Activated CD8-positive, alpha-beta T cell treated with anti-CD3 and anti-CD28 coated beads for 36 hours (primary cell): Measurements from ENCODE around the gene STRIP1. TPM values are rescaled to one million over a fixed set of nuclear protein-coding genes. Genes with fewer than 3 reads are reported as not detected.

ENCODE experiments used
- ATAC-seq: fragments of 200-7000 bp; cut with Tn5 transposase; one replicate; pipeline ENCODE4 v1.10.0; 2021; ENCODE audit warnings: mild to moderate bottlenecking, moderate library complexity
- CTCF ChIA-PET: fragments of 350-600 bp; sonication (Branson Sonifier 250); formaldehyde crosslinking; loops from one replicate; lab custom pipeline; 2021; ENCODE audit warnings: antibody characterized with exemption; lab: Charles Lee
- POLR2A ChIA-PET: fragments of 350-600 bp; sonication (Branson Sonifier 250); formaldehyde crosslinking; loops from one replicate; lab custom pipeline; 2021; ENCODE audit warnings: antibody characterized with exemption; lab: Charles Lee
- DNase-seq: peaks from one replicate; pipeline ENCODE4 v3.0.0-alpha.2; 2020
- H3K27ac Mint-ChIP-seq: one replicate; pipeline ENCODE4 v1.8.0; 2021; ENCODE audit warnings: mild to moderate bottlenecking, mixed read lengths
- H3K27me3 Mint-ChIP-seq: one replicate; pipeline ENCODE4 v1.8.0; 2021; ENCODE audit warnings: mixed read lengths
- H3K36me3 Mint-ChIP-seq: one replicate; pipeline ENCODE4 v1.8.0; 2021; ENCODE audit warnings: low read depth, mixed read lengths
- H3K4me1 Mint-ChIP-seq: one replicate; pipeline ENCODE4 v1.8.0; 2021; ENCODE audit warnings: low read depth, mixed read lengths
- H3K4me3 Mint-ChIP-seq: one replicate; pipeline ENCODE4 v1.8.0; 2021; ENCODE audit warnings: mild to moderate bottlenecking, moderate library complexity, mixed read lengths
- H3K9me3 Mint-ChIP-seq: one replicate; pipeline ENCODE4 v1.8.0; 2021; ENCODE audit warnings: mixed read lengths
- intact Hi-C: fragments of 100-400 bp; cut with micrococcal nuclease; formaldehyde crosslinking; loops from one replicate; pipeline ENCODE4 v1.10.0; 2022
- total RNA-seq, 2 experiments: library from RNA; stranded (reverse); gene quantifications; one replicate each; pipeline ENCODE4 v1.2.3, GENCODE V29; 2021
- TF ChIP-seq, protein P1 (sequence below): fragments of 200-600 bp; IDR thresholded peaks from one replicate; pipeline ENCODE4 v1.8.0; 2022; ENCODE audit warnings: antibody characterized with exemption, mild to moderate bottlenecking

STRIP1 gene
- total RNA-seq, 2 experiments from 2014 or later: 24.6 to 24.8 TPM

DNA sequence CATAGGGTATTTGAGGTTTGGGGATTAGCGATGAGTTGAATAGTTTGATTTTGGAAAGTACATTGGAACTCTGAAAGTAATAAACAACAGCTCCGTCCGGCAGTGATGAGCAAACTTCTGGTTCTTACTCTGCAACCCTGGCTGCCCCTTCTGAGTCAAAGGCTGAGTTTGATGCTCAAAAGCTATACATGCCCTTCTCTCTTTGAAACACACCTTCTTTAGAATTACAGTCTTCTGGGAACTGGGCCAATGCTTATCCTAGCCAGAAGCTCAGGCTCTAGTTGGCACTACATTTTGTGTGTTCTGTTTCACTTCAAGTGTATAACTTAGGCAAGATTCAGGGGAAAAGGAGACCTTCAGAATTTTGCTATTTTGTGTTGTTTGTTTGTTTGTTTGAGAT is 40.5 kb upstream of the STRIP1 start:
- H3K4me1 Mint-ChIP-seq: peaks cover 21% of the 10 kb centered on the region
- no peaks in the 10 kb centered on the region for H3K9me3 Mint-ChIP-seq
- intact Hi-C loops: no loop called here
- ChIA-PET CTCF (interaction anchor here (0.7 to 3.0 kb wide), 5 partner anchors 8 to 217 kb away, joined by 3 to 37 read pairs (median 4); partner anchors contain the start of gene AHCYL1), POLR2A (interaction anchor here (1.1 kb wide), 1 partner anchor 217 kb away, joined by 3 read pairs; no protein-coding TSS in a partner anchor)
- peaks cover 7% of the 10 kb centered on the region for H3K36me3 Mint-ChIP-seq
- H3K4me3 Mint-ChIP-seq: no peak overlapping the region
- TF ChIP-seq, protein P1, sequence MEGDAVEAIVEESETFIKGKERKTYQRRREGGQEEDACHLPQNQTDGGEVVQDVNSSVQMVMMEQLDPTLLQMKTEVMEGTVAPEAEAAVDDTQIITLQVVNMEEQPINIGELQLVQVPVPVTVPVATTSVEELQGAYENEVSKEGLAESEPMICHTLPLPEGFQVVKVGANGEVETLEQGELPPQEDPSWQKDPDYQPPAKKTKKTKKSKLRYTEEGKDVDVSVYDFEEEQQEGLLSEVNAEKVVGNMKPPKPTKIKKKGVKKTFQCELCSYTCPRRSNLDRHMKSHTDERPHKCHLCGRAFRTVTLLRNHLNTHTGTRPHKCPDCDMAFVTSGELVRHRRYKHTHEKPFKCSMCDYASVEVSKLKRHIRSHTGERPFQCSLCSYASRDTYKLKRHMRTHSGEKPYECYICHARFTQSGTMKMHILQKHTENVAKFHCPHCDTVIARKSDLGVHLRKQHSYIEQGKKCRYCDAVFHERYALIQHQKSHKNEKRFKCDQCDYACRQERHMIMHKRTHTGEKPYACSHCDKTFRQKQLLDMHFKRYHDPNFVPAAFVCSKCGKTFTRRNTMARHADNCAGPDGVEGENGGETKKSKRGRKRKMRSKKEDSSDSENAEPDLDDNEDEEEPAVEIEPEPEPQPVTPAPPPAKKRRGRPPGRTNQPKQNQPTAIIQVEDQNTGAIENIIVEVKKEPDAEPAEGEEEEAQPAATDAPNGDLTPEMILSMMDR: no peak
- H3K27ac Mint-ChIP-seq: no peak overlapping the region
- DNase-seq (no peak), ATAC-seq (no peak)
- no peaks in the 10 kb centered on the region for H3K27me3 Mint-ChIP-seq

DNA sequence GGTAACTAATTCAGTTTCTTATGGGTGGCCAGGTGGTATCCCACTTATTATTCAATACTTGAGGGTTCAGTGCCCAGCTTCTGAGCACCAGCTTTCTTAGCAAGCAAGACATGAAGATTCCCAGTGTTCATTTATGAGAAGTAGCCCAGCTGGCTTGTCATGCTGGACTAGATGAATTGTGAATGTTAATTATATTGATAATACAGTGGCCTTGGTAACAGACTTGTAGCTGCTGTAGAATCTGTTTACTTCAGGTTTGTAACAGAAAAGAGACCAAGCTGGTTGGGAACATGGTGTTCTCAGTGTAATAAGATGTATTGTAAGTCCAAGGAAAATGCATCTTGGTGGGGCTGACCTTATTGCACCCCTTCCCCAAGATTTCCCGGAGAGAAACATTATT is 39.8 kb upstream of the STRIP1 start:
- intact Hi-C loops: no loop called here
- Mint-ChIP-seq H3K36me3 (peaks cover 7% of the 10 kb centered on the region), H3K27ac (no peak overlapping the region), H3K27me3 (no peaks in the 10 kb centered on the region), H3K4me1 (peaks cover 18% of the 10 kb centered on the region), H3K9me3 (no peaks in the 10 kb centered on the region), H3K4me3 (no peak overlapping the region)
- ChIA-PET CTCF (interaction anchor here (1.5 to 3.0 kb wide), 4 partner anchors 9 to 221 kb away, joined by 3 to 37 read pairs (median 4); partner anchors contain the start of gene AHCYL1), POLR2A (no interaction called here)
- TF ChIP-seq, protein P1: no peak
- ATAC-seq: no peak
- no peak for DNase-seq

DNA sequence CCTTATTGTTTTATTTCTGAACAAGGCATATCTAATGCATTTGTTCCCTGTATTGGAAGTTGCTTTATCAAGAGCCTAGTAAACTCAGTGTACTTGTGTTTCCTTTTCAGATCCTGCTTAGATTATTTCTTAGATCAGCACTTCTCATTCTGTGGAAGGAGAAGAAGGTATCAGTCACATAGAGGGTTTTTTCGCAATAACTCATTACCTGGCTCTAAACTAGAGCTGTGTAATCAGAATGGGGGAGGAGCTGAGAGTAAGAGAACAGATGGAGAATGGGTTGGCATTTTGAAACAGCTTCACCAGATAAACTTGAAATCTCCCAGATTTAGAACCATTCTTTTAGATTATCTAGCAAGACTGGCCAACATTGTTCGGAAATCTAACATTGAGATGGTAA is 38.9 kb upstream of the STRIP1 start:
- intact Hi-C loops: no loop called here
- TF ChIP-seq, protein P1: no peak
- no peak for DNase-seq
- Mint-ChIP-seq H3K4me1 (peaks cover 14% of the 10 kb centered on the region), H3K36me3 (peaks cover 5% of the 10 kb centered on the region), H3K27ac (no peak overlapping the region), H3K9me3 (no peaks in the 10 kb centered on the region), H3K27me3 (no peaks in the 10 kb centered on the region), H3K4me3 (no peak overlapping the region)
- ChIA-PET CTCF (interaction anchor here (1.5 to 1.6 kb wide), 3 partner anchors 15 to 221 kb away, joined by 3 to 4 read pairs (median 3); no protein-coding TSS in a partner anchor), POLR2A (no interaction called here)
- no peak for ATAC-seq

DNA sequence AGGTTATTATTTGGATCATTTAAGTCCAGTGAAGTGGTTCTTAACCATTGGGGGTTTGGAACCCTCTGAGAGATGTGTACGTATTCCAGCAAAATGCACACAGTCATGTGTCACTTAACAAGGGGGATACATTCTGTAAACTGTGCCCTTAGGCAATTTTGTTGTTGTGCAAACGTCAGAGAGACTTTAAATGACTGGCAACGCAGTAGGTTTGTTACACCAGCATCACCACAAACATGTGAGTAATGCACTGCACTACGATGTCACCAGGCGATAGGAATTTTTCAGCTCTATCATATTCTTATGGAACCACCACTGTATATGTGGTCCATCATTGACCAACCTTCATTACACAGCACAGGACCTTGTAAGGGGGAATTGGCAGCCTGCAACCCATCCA is 37.9 kb upstream of the STRIP1 start:
- Mint-ChIP-seq H3K27me3 (no peaks in the 10 kb centered on the region), H3K4me3 (no peak overlapping the region), H3K27ac (no peak overlapping the region), H3K4me1 (peaks cover 9% of the 10 kb centered on the region), H3K9me3 (no peaks in the 10 kb centered on the region), H3K36me3 (peaks cover 5% of the 10 kb centered on the region)
- ChIA-PET POLR2A (no interaction called here), CTCF (interaction anchor here (0.7 to 1.5 kb wide), 3 partner anchors 11 to 33 kb away, joined by 3 read pairs; partner anchors contain the start of gene AHCYL1)
- intact Hi-C loops: no loop called here
- TF ChIP-seq, protein P1: no peak
- no peak for DNase-seq
- no peak for ATAC-seq

DNA sequence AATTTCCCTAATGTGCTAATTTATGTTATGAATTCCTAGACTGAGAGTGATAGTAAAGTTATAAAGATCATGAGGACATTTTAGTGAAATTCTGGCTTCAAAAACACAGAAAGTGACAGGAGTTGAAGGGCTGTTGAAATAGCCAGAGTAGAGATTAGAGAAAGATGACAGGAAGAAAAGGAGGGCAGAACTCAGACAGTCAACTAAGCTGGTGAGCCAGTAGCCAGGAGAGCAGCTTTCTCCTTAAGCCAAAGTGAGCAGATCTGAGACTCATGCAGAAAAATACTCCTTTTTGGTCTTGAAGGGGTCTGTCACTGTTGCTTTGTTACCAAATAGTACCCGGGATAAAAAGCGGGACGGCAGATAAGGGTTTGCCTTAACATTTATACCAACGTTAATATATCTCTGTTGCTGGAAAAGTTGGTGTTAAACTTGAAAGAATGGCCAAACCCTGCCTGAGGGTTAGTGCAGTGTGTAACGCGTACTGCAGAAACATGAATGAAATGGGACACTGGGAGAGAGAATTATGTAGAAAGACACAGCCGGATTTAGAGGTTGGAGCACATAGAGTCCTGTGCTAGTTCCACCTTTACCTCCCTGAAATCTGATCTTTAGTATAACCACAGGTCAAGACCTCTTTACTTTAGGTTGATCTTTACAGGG is 37.1 kb upstream of the STRIP1 start:
- Mint-ChIP-seq H3K36me3 (peaks cover 5% of the 10 kb centered on the region), H3K27me3 (no peaks in the 10 kb centered on the region), H3K9me3 (no peaks in the 10 kb centered on the region), H3K27ac (no peak overlapping the region), H3K4me3 (no peak overlapping the region), H3K4me1 (peaks cover 7% of the 10 kb centered on the region)
- no peak for ATAC-seq
- POLR2A ChIA-PET: no interaction called here
- no peak for DNase-seq
- TF ChIP-seq, protein P1: no peak
- CTCF ChIA-PET: interaction anchor here (0.7 to 1.9 kb wide), 4 partner anchors 12 to 32 kb away, joined by 3 to 15 read pairs (median 4); partner anchors contain the start of gene AHCYL1
- intact Hi-C loops: no loop called here
